ENCODE data around the gene MFSD11. TPM values are rescaled to one million over a fixed set of nuclear protein-coding genes. Genes with fewer than 3 reads are reported as not detected.
"Not testable (repeated sequence)": the region's sequence is repeated elsewhere in the genome, so short reads cannot be mapped to it uniquely, and the experiment has no call there.

MFSD11 gene
- total and polyA plus RNA-seq, 7 donors, result 10.1 to 27.4 (median 20.7) TPM

DNA sequence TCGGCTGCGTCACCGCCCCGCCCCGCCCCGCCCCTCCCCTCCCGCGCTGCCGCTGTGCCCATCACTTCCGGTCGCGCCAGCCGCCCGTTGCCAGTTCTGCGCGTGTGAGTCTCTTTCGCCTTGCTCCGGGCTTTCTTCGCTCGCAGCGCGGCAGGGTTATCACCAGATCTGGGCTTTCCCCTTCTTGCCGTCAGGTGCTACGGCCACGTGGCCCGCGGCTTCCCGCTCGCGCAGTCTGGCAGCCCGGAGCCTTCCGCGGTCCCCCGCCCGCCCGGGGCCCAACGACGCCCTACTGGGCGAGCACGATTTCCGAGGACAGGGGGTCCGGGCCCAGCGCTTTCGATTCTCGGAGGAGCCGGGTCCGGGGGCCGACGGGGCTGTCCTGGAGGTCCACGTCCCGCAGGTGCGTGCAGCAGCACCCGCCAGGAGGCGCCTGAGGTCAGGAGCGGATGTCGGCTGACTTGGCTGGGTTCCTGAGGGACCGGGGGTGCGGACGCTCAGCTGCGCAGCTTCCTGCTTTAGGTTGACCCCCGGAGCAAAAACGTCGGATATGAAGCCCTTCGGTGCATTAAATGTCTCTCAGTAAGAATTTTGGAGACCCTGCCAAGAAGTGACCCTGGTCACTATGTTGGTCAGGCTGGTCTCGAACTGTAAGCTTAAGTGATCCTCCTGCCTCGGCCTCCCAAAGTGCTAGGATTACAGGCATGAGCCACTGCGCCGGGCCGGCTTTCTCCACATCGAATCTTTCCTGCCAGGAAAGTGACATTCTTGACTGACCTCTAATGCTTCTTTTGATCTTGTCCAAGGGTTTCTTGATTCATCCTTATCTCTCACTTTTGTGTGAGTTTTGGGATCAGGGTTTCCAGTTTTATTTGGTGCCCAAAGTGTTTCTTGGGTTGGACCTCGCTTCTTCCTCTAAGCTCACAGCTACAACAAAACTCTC is 10.9 kb upstream of the MFSD11 start, which contains the start of gene METTL23:
TSS of gene METTL23 (plus strand) at position 64 of the 943 bp plus-strand sequence. CDS start 2,872 bp downstream, outside the sequence.
- Histone ChIP-seq H3K4me3 (peak within 1 kb of the TSS; percentile 92), H3K4me1 (peaks cover 56% of the 10 kb centered on the region), H3K27ac (peak within 1 kb of the TSS; percentile 100), H3K9me3 (no peaks in the 10 kb centered on the region), H3K36me3 (ENCODE audit: insufficient read depth in 1 of 2, low read depth in 1 of 2) (peaks cover 0 to 59% of the 10 kb centered on the region in 2 donors), H3K27me3 (ENCODE audit: insufficient read depth in 3 of 3, low read length in 2 of 3) (no peaks in the 10 kb centered on the region)
- TF ChIP-seq, protein P1, sequence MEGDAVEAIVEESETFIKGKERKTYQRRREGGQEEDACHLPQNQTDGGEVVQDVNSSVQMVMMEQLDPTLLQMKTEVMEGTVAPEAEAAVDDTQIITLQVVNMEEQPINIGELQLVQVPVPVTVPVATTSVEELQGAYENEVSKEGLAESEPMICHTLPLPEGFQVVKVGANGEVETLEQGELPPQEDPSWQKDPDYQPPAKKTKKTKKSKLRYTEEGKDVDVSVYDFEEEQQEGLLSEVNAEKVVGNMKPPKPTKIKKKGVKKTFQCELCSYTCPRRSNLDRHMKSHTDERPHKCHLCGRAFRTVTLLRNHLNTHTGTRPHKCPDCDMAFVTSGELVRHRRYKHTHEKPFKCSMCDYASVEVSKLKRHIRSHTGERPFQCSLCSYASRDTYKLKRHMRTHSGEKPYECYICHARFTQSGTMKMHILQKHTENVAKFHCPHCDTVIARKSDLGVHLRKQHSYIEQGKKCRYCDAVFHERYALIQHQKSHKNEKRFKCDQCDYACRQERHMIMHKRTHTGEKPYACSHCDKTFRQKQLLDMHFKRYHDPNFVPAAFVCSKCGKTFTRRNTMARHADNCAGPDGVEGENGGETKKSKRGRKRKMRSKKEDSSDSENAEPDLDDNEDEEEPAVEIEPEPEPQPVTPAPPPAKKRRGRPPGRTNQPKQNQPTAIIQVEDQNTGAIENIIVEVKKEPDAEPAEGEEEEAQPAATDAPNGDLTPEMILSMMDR (IDR thresholded peaks at IDR 0.05), result peak; percentile 52
- 1 to 2% (median 1%) methylated on average over 61 to 71 of the region's 71 CpGs for WGBS, 3 donors
- ATAC-seq, result peak; percentile 63 to 71 (median 66)
- peak; percentile 88 to 93 for DNase-seq
- intact Hi-C loops (cut with DNase I), result loop anchor here in 1 of 2 donors (1.0 kb wide), 1 partner anchor 9 kb away; no protein-coding TSS in a partner anchor

- no peaks in the 10 kb centered on the region for H3K27me3 ChIP-seq (ENCODE audit: insufficient read depth in 3 of 3, low read length in 2 of 3)
- H3K4me1 ChIP-seq, result peaks cover 63% of the 10 kb centered on the region
- intact Hi-C loops (cut with DNase I), result loop anchor here in 1 of 2 donors (1.0 kb wide), 1 partner anchor 8 kb away; no protein-coding TSS in a partner anchor
- no peak for DNase-seq
- peak overlapping the region; percentile 92 for H3K4me3 ChIP-seq
- H3K9me3 ChIP-seq, result no peaks in the 10 kb centered on the region
- ATAC-seq, result no peak
- H3K27ac ChIP-seq, result peak overlapping the region; percentile 100
- H3K36me3 ChIP-seq (ENCODE audit: insufficient read depth in 1 of 2, low read depth in 1 of 2), result peaks cover 0 to 60% of the 10 kb centered on the region in 2 donors
- WGBS, 3 donors, result 62 to 72% (median 64%) methylated on average over 16 to 18 of the region's 18 CpGs
- TF ChIP-seq, protein P1 (IDR thresholded peaks at IDR 0.05), result no peak
Observed at GRCh38 chr17:76727745-76728456, 10.0 kb upstream of the MFSD11 start.

- peak overlapping the region; percentile 60 for H3K27ac ChIP-seq
- DNase-seq; H3K4me3 ChIP-seq; intact Hi-C loops (cut with DNase I); ATAC-seq; H3K9me3 ChIP-seq; H3K27me3 ChIP-seq (ENCODE audit: insufficient read depth in 3 of 3, low read length in 2 of 3): not testable (repeated sequence)
- 73 to 88% (median 76%) methylated on average over 13 of the region's 13 CpGs for WGBS, 3 donors
- H3K36me3 ChIP-seq (ENCODE audit: insufficient read depth in 1 of 2, low read depth in 1 of 2), result peaks cover 0 to 67% of the 10 kb centered on the region in 2 donors
- H3K4me1 ChIP-seq, result peaks cover 66% of the 10 kb centered on the region
Observed at GRCh38 chr17:76731800-76732733, 5.9 kb upstream of the MFSD11 start.

DNA sequence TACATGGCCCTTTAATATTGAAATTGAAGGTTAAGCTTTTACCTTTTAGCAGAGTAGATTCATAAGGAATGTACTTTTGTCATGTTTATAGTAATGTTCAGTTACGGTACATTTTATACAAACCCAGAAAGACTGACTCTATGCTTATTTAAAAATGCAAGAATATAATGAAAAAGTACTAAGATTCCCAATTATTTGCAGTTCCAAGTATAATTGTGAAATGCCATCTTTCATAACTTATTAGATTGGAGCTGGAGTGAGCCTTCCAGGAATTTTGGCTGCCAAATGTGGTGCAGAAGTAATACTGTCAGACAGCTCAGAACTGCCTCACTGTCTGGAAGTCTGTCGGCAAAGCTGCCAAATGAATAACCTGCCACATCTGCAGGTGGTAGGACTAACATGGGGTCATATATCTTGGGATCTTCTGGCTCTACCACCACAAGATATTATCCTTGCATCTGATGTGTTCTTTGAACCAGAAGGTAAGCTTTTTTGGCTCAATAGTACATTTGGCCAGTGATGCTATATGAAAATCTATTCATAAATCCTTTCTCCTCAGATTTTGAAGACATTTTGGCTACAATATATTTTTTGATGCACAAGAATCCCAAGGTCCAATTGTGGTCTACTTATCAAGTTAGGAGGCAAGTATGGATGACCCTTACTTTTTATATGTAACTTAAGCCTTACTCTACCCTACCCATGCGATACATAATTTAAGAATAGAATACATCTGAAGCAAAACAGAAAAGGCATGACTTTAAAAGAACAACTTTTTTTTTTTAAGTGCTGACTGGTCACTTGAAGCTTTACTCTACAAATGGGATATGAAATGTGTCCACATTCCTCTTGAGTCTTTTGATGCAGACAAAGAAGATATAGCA is 4.9 kb upstream of the MFSD11 start:
- H3K4me1 ChIP-seq, result peaks cover 59% of the 10 kb centered on the region
- no peaks in the 10 kb centered on the region for H3K27me3 ChIP-seq (ENCODE audit: insufficient read depth in 3 of 3, low read length in 2 of 3)
- no peaks in the 10 kb centered on the region for H3K9me3 ChIP-seq
- peak overlapping the region; percentile 60 for H3K27ac ChIP-seq
- ATAC-seq (no peak), DNase-seq (no peak)
- TF ChIP-seq, protein P1 (IDR thresholded peaks at IDR 0.05), result no peak
- 43 to 62% (median 50%) methylated on average over 3 of the region's 3 CpGs for WGBS, 3 donors
- H3K36me3 ChIP-seq (ENCODE audit: insufficient read depth in 1 of 2, low read depth in 1 of 2), result peaks cover 0 to 67% of the 10 kb centered on the region in 2 donors
- H3K4me3 ChIP-seq, result peak overlapping the region; percentile 72
- intact Hi-C loops (cut with DNase I), result no loop called here
